ENCODE results near the gene AGMO.

- TF ChIP-seq CTCF (conservative IDR thresholded peaks at IDR 0.05; ENCODE audit: low read depth in 2 of 2): no peak
- TF ChIP-seq EZH2 (IDR thresholded peaks at IDR 0.05; ENCODE audit: low read depth, unreplicated experiment): no peak
- no peak for TF ChIP-seq ZNF331 (CRISPR knock-in tag; IDR thresholded peaks at IDR 0.05; ENCODE audit: low read depth)
- no peak for TF ChIP-seq POLR2AphosphoS5 (IDR thresholded peaks at IDR 0.05; ENCODE audit: low read depth)
- TF ChIP-seq REST (IDR thresholded peaks at IDR 0.05; ENCODE audit: unreplicated experiment): no peak
- no peak for TF ChIP-seq JUNB (IDR thresholded peaks at IDR 0.05; ENCODE audit: unreplicated experiment)
- TF ChIP-seq EZH2phosphoT487 (IDR thresholded peaks at IDR 0.05; ENCODE audit: unreplicated experiment): no peak
These were observed 103.5 kb downstream of the AGMO start for GRCh38 chr7:15457990-15458955.
